ENCODE measurements around the gene GSTA4.

DNA sequence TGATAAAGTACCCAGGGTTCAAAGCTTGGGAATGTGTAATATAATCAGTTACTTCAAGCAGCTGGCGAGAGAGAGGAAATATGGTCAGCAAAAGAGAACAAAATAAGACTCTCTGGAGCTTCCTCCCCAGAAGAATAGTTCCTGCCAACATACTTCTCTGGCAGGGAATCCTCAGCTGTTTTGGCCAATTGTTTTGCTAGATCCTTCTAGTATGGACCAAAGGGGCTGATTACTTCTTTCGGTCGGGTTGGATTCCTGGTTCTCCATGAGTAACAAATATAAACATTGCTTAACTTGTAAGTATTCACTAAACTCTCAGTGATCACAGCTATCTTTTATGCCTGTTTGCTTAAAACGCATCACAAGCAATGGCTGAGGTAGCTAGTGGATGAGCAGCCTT is 38.7 kb upstream of the GSTA4 start:
- TF ChIP-seq EZH2 (IDR thresholded peaks at IDR 0.05; ENCODE audit: borderline replicate concordance, insufficient read depth, low read length, poor library complexity, severe bottlenecking): no peak
- TF ChIP-seq POLR2AphosphoS5 (IDR thresholded peaks at IDR 0.05): no peak

Data from neural cell (in vitro differentiated cells).